B cell (primary cell): ENCODE results near the gene ATP6V1B1. TPM values are rescaled to one million over a fixed set of nuclear protein-coding genes. Genes with fewer than 3 reads are reported as not detected.

Experiments used
- ATAC-seq: fragments of 200-7000 bp; cut with Tn5 transposase; one replicate; pipeline ENCODE4 v1.10.0; 2021; ENCODE audit warnings: low read depth, mild to moderate bottlenecking, moderate number of reproducible peaks, moderate library complexity
- CTCF ChIA-PET: fragments of 350-600 bp; sonication (Branson Sonifier 250); formaldehyde crosslinking; loops from one replicate; lab custom pipeline; 2021; ENCODE audit warnings: antibody characterized with exemption, inconsistent platforms; lab: Charles Lee
- POLR2A ChIA-PET: fragments of 350-600 bp; sonication (Branson Sonifier 250); formaldehyde crosslinking; loops from one replicate; lab custom pipeline; 2021; ENCODE audit warnings: antibody characterized with exemption; lab: Charles Lee
- DNase-seq: peaks from one replicate; pipeline ENCODE4 v3.0.0; 2013
- H2AFZ ChIP-seq: 2 replicates; pipeline ENCODE4 v1.6.1; 2012; ENCODE audit warnings: mild to moderate bottlenecking, low read depth, low read length; ENCODE audit not compliant: insufficient read depth, poor library complexity, severe bottlenecking
- H3K27ac ChIP-seq, 2 donors: 1 replicate in 1 of 2; 2 replicates in 1 of 2; pipeline ENCODE4 v1.5.1; 2012 to 2013; ENCODE audit warnings: low read length in 2 of 2, mild to moderate bottlenecking in 2 of 2, moderate library complexity in 1 of 2
- H3K27me3 ChIP-seq, 4 experiments: fragments of 200-600 bp in 1 of 4; sonication (generic) in 1 of 4; replicated peaks in 1 of 4; 1 replicate in 2 of 4; 2 replicates in 2 of 4; pipeline versions ENCODE4 v1.6.1 to v1.7.0; 2013 to 2016; ENCODE audit warnings: low read length in 3 of 4, mild to moderate bottlenecking in 2 of 4, mixed read lengths in 1 of 4, moderate library complexity in 1 of 4; ENCODE audit not compliant: insufficient read depth in 4 of 4, control insufficient read depth in 3 of 4; ENCODE audit errors: control extremely low read depth in 1 of 4
- H3K36me3 ChIP-seq, 2 experiments: replicated peaks in 1 of 2; 1 replicate in 1 of 2; 2 replicates in 1 of 2; pipeline versions ENCODE4 v1.6.1 to v1.7.1; 2013; ENCODE audit warnings: low read length in 1 of 2; ENCODE audit not compliant: insufficient read depth in 2 of 2, control insufficient read depth in 1 of 2; ENCODE audit errors: control extremely low read depth in 1 of 2, extremely low read depth in 1 of 2
- H3K4me1 ChIP-seq, 2 donors: fragments of 200-600 bp in 1 of 2; sonication (generic) in 1 of 2; 1 replicate in 1 of 2; 2 replicates in 1 of 2; pipeline versions ENCODE4 v1.5.1 to v1.6.1; 2013 to 2017; ENCODE audit warnings: low read length in 2 of 2; ENCODE audit not compliant: control insufficient read depth in 2 of 2, insufficient read depth in 2 of 2
- H3K4me2 ChIP-seq: replicated peaks from 2 replicates; pipeline ENCODE3; 2012; ENCODE audit warnings: mild to moderate bottlenecking, low read depth, low read length; ENCODE audit not compliant: poor library complexity, severe bottlenecking
- H3K4me3 ChIP-seq, 5 experiments: fragments of 200-600 bp in 1 of 5; sonication (generic) in 1 of 5; 1 replicate in 3 of 5; 2 replicates in 2 of 5; pipeline versions ENCODE4 v1.5.1 to v1.7.0; 2011 to 2016; ENCODE audit warnings: low read length in 4 of 5, mild to moderate bottlenecking in 4 of 5, low read depth in 2 of 5, control low read depth in 1 of 5, moderate library complexity in 1 of 5; ENCODE audit not compliant: insufficient read depth in 1 of 5; ENCODE audit errors: control extremely low read depth in 1 of 5, extremely low read depth in 1 of 5
- H3K79me2 ChIP-seq: fragments of 200-600 bp; sonication (generic); one replicate; pipeline ENCODE4 v1.6.0; 2016; ENCODE audit warnings: low read length; ENCODE audit not compliant: control insufficient read depth, insufficient read depth
- H3K9ac ChIP-seq: fragments of 200-600 bp; sonication (generic); 2 replicates; pipeline ENCODE4 v1.6.1; 2017; ENCODE audit warnings: mild to moderate bottlenecking, low read length, moderate library complexity
- H3K9me3 ChIP-seq, 3 donors: one replicate each; pipeline versions ENCODE4 v1.6.1 to v1.7.1; 2013; ENCODE audit warnings: low read length in 2 of 3; ENCODE audit not compliant: control insufficient read depth in 2 of 3, insufficient read depth in 1 of 3; ENCODE audit errors: control extremely low read depth in 1 of 3
- H4K20me1 ChIP-seq: 2 replicates; pipeline ENCODE4 v1.6.0; 2012; ENCODE audit warnings: mild to moderate bottlenecking, low read length; ENCODE audit not compliant: insufficient read depth, control insufficient read depth, poor library complexity, severe bottlenecking
- H3K27ac Mint-ChIP-seq: one replicate; pipeline ENCODE4 v1.8.0; 2021; ENCODE audit warnings: mixed read lengths
- H3K27me3 Mint-ChIP-seq: one replicate; pipeline ENCODE4 v1.8.0; 2021; ENCODE audit warnings: mixed read lengths
- H3K4me1 Mint-ChIP-seq: one replicate; pipeline ENCODE4 v1.8.0; 2021; ENCODE audit warnings: mixed read lengths
- H3K4me3 Mint-ChIP-seq: one replicate; pipeline ENCODE4 v1.8.0; 2021; ENCODE audit warnings: mixed read lengths
- H3K9me3 Mint-ChIP-seq: one replicate; pipeline ENCODE4 v1.8.0; 2022; ENCODE audit warnings: mixed read lengths; ENCODE audit not compliant: insufficient read depth
- CTCF ChIP-seq: fragments of 200-600 bp; IDR thresholded peaks from one replicate; pipeline ENCODE4 v1.8.0; 2022; ENCODE audit warnings: antibody characterized with exemption, mild to moderate bottlenecking
- EZH2 ChIP-seq: IDR thresholded peaks from 2 replicates; pipeline ENCODE4 v1.6.1; 2012; ENCODE audit warnings: borderline replicate concordance, low read depth, mild to moderate bottlenecking, moderate library complexity, low read length; ENCODE audit not compliant: insufficient read depth, poor library complexity, severe bottlenecking
- WGBS: methylation state at CpG from one replicate; pipeline ENCODE4 v1.1.5; 2013; ENCODE audit warnings: missing lambda C conversion rate; ENCODE audit not compliant: insufficient coverage; 5-methylcytosine and 5-hydroxymethylcytosine counted together
- intact Hi-C: fragments of 100-400 bp; cut with micrococcal nuclease; formaldehyde crosslinking; loops from one replicate; pipeline ENCODE4 v1.10.0; 2022
- polyA plus RNA-seq: library from polyadenylated mRNA; depleted of rRNA; stranded (reverse); fragments of >200 nt; gene quantifications from 2 replicates; pipeline ENCODE4 v1.2.3, GENCODE V29; 2012
- total RNA-seq, 2 donors: library from RNA; stranded (reverse); fragments of 120-200 nt in 1 of 2; gene quantifications; 1 replicate in 1 of 2; 2 replicates in 1 of 2; pipeline versions ENCODE4 v1.2.3 to v1.2.4, GENCODE V29; 2013 to 2022

ATP6V1B1 gene
- total and polyA plus RNA-seq, 2 donors (not counting 1 experiment from before 2014, with no cell fraction given), result not detected

GRCh38 chr2:70943205-70943871 is 7.6 kb downstream of the ATP6V1B1 start:
- ChIA-PET POLR2A (interaction anchor here (0.7 kb wide), 1 partner anchor 10 kb away, joined by 3 read pairs; no protein-coding TSS in a partner anchor), CTCF (interaction anchor here (0.6 kb wide), 1 partner anchor 10 kb away, joined by 3 read pairs; no protein-coding TSS in a partner anchor)
- H3K9me3 Mint-ChIP-seq, result no peaks in the 10 kb centered on the region
- H3K27ac Mint-ChIP-seq, result no peak overlapping the region
- ATAC-seq (no peak), DNase-seq (no peak)
- no peak overlapping the region for H3K4me3 Mint-ChIP-seq
- no peak for TF ChIP-seq EZH2
- no peak for TF ChIP-seq CTCF
- peaks cover 36% of the 10 kb centered on the region for H3K27me3 Mint-ChIP-seq
- Histone ChIP-seq H3K36me3 (no peaks in the 10 kb centered on the region), H3K27ac (no peak overlapping the region), H3K79me2 (no peaks in the 10 kb centered on the region), H3K27me3 (peaks cover 0 to 22% (median 11%) of the 10 kb centered on the region in 4 experiments), H3K4me1 (peaks cover 9 to 10% of the 10 kb centered on the region in 2 donors), H2AFZ (no peak overlapping the region), H3K9ac (no peak overlapping the region), H3K4me2 (no peak overlapping the region), H3K4me3 (no peak overlapping the region), H3K9me3 (no peaks in the 10 kb centered on the region), H4K20me1 (no peaks in the 10 kb centered on the region)
- WGBS, result 89% methylated on average over 8 of the region's 11 CpGs
- peaks cover 10% of the 10 kb centered on the region for H3K4me1 Mint-ChIP-seq
- intact Hi-C loops, result no loop called here

- WGBS, result 96% methylated on average over 4 of the region's 4 CpGs
- CTCF ChIA-PET, result interaction anchor here (0.8 kb wide), 1 partner anchor 58 kb away, joined by 3 read pairs; no protein-coding TSS in a partner anchor
Measured at GRCh38 chr2:70944111-70944690, 8.5 kb downstream of the ATP6V1B1 start.

More at GRCh38 chr2:70944111-70944690, 8.5 kb downstream of the ATP6V1B1 start:
- Histone ChIP-seq H3K36me3 (no peaks in the 10 kb centered on the region), H3K27me3 (peaks cover 0 to 22% (median 11%) of the 10 kb centered on the region in 4 experiments), H3K79me2 (no peaks in the 10 kb centered on the region), H3K4me2 (no peak overlapping the region), H3K4me1 (peaks cover 13 to 14% of the 10 kb centered on the region in 2 donors), H3K4me3 (no peak overlapping the region), H3K27ac (no peak overlapping the region), H3K9ac (no peak overlapping the region), H2AFZ (no peak overlapping the region), H4K20me1 (no peaks in the 10 kb centered on the region), H3K9me3 (no peaks in the 10 kb centered on the region)
- intact Hi-C loops, result no loop called here
- ATAC-seq (no peak), DNase-seq (no peak)
- POLR2A ChIA-PET, result no interaction called here
- no peak overlapping the region for H3K4me3 Mint-ChIP-seq
- H3K27ac Mint-ChIP-seq, result no peak overlapping the region
- H3K4me1 Mint-ChIP-seq, result peaks cover 11% of the 10 kb centered on the region
- no peaks in the 10 kb centered on the region for H3K9me3 Mint-ChIP-seq
- TF ChIP-seq EZH2 (no peak), CTCF (no peak)
- peaks cover 34% of the 10 kb centered on the region for H3K27me3 Mint-ChIP-seq
